GM12875 (cell line): ENCODE results near the gene MKLN1.
"Not testable (repeated sequence)": the region's sequence is repeated elsewhere in the genome, so short reads cannot be mapped to it uniquely, and the experiment has no call there.

Experiments
- H3K4me3 ChIP-seq: one replicate; pipeline ENCODE4 v1.5.1; 2011; ENCODE audit warnings: low read depth, low read length, control low read depth
- CTCF ChIP-seq: IDR thresholded peaks from 2 replicates; pipeline ENCODE4 v1.5.1; 2011; ENCODE audit warnings: low read depth, mild to moderate bottlenecking, control low read depth, inconsistent platforms, low read length, moderate library complexity, borderline replicate concordance; ENCODE audit not compliant: insufficient read depth

Gene MKLN1

GRCh38 chr7:131327049-131327625 is 539 bp upstream of the MKLN1 start:
- H3K4me3 ChIP-seq: peak overlapping the region; percentile 92
- TF ChIP-seq CTCF: no peak

GRCh38 chr7:131328377-131329175 is 900 bp downstream of the MKLN1 start:
- peak overlapping the region; percentile 92 for H3K4me3 ChIP-seq
- TF ChIP-seq CTCF: no peak

- TF ChIP-seq CTCF: no peak
- no peak overlapping the region for H3K4me3 ChIP-seq
These were observed 1.5 kb downstream of the MKLN1 start for GRCh38 chr7:131329176-131329570.

GRCh38 chr7:131330299-131330698 is 2.6 kb downstream of the MKLN1 start:
- no peak for TF ChIP-seq CTCF
- no peak overlapping the region for H3K4me3 ChIP-seq

GRCh38 chr7:131331806-131332205 is 4.1 kb downstream of the MKLN1 start:
- TF ChIP-seq CTCF: no peak
- H3K4me3 ChIP-seq: no peak overlapping the region

GRCh38 chr7:131332729-131333128 is 5.1 kb downstream of the MKLN1 start:
- not testable (repeated sequence) for H3K4me3 ChIP-seq

- H3K4me3 ChIP-seq: no peak overlapping the region
- no peak for TF ChIP-seq CTCF
These were observed 8.1 kb downstream of the MKLN1 start for GRCh38 chr7:131335639-131336381.
